Stimulated activated CD8-positive, alpha-beta memory T cell treated with anti-CD3 and anti-CD28 coated beads, Interleukin-2, amount 100 ng/mL, for 48 hours (primary cell): ENCODE measurements around the gene LAMC2.

Experiments
- DNase-seq, 2 donors: peaks; one replicate each; pipeline ENCODE4 v3.0.0-alpha.2; 2020; ENCODE audit warnings: low read depth in 2 of 2

Gene LAMC2

GRCh38 chr1:183168308-183168707 lies 17.8 kb upstream of the LAMC2 start:
- DNase-seq = no peak

GRCh38 chr1:183173828-183174227 lies 12.2 kb upstream of the LAMC2 start:
- DNase-seq = no peak

- DNase-seq = no peak
These were observed 10.4 kb upstream of the LAMC2 start for GRCh38 chr1:183175631-183176030.

- no peak for DNase-seq
These were observed 7.5 kb upstream of the LAMC2 start for GRCh38 chr1:183178545-183178944.

DNA sequence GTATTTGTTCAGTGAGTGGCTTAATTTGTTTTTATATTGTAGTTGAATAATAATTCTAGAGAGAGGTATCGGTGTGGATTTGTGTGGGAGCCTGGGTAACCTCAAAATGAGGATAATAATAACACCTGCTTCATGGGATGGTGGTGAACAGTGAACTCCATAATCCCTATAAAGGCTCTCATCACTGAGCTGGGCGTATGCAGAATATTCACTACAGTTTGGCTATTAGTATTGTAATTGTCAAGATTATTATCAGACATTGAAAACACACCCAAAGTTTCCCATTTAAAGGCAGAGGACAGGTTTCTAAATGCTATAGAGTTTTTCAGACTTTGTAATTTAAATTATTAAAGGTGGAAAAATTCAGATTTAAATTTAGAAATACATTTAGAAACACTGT lies 7.0 kb upstream of the LAMC2 start:
- DNase-seq = no peak

- DNase-seq = no peak
These were observed 5.8 kb upstream of the LAMC2 start for GRCh38 chr1:183180218-183180617.

DNA sequence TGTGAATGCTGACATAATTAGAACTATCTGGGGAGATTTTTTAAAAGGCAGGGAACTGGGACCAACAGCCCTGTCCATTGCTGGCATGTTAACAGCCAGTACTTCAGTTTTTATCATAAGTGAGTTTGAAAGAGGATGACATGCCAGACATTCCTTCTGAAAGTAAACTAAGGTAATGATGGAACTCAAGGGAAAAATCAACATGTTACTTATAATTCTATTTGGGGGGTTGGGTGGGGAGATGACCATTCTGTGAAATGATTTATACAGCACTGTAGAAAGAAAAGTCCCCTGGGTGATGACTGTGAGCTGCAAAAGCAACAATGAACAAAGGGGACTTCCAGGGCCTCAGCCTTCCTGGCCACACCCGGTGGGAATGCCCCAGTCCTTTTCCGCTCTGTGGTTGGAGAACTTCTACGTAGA lies 5.4 kb upstream of the LAMC2 start:
- DNase-seq = no peak

- DNase-seq = no peak
These were observed 777 bp downstream of the LAMC2 start for GRCh38 chr1:183186841-183187240.

- no peak for DNase-seq
These were observed 2.2 kb downstream of the LAMC2 start for GRCh38 chr1:183188240-183188639.

DNA sequence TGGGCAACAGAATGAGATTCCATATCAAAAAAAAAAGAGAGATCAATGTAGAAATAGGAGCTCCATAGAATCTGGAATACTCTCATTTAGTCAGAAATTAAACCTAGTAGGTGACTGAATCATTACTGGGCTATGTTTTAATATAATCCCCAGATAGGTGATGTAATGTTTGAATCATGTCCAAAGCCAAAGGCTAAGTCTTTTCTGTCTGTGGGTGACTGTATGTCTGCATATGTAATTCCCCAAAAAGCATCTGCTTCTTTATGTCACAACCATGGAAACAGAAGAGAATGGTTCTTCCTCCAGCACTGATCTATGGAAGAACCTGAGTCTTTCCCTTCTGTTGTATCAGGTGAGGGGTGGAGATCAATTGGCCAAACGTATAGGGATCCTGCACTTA lies 5.8 kb downstream of the LAMC2 start:
- DNase-seq = no peak

DNA sequence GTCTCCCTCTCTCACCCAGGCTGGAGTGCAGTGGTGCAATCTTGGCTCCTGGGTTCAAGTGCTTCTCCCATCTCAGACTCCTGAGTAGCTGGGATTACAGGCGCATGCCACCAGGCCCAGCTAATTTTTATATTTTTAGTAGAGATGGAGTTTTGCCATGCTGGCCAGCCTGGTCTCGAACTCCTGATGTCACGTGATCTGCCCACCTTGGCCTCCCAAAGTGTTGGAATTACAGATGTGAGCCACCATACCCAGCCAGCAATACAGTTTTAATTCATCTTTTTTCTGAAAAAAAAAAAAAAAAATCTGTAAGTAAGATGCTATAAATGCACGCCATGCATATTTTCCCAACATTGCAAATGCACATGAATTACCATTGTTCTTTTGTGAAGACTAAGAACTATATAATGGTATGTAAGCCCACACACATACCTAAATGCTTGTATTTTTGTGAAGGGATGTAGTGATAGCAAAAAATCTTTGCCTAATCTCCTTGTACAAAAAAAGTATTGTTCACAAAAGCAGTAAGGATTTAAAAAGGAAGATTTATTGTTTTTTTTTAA lies 8.0 kb downstream of the LAMC2 start:
- DNase-seq = no peak

- DNase-seq = no peak
These were observed 8.6 kb downstream of the LAMC2 start for GRCh38 chr1:183194527-183195141.

DNA sequence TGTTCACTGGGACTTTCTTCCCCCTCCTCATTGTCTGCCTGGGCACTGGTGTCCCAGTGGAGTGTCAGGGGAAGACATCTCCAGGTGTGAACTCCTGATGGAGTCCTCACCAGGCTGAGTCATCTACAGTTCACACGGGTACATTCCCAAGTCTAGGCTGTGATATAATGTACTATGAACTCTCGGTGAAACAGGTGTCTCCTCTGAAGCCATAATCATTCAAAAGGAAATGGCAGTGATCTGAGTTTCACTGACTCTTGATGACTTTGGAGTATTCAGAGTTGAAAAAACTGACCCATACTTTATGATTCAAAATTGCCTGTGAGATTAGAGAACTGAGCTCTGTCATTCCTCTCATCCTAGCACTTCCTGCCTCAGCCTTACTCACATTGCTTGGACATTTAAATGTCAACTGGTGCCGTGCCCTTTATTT lies 9.1 kb downstream of the LAMC2 start:
- DNase-seq = no peak

- no peak for DNase-seq
These were observed 11.7 kb downstream of the LAMC2 start for GRCh38 chr1:183197762-183198161.

DNA sequence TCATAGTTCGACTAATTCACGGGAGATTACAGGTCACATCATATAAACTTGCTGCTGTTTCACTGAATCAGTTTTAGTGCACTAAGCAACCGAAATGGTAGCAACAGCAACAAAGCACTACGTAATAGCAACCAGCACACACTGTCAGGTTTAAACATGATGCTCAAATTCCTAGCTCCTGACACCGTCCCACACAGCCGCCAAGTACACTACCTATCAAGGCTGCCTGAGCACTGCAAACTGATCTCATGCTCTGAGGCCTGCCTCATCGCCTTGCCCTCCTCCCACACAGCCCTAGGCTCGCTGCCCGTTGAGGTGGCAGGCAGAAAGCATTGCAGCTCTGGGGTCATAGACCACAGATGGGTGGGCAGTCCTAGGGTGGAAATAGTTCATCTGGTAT lies 12.4 kb downstream of the LAMC2 start:
- no peak for DNase-seq

GRCh38 chr1:183199304-183199703 lies 13.2 kb downstream of the LAMC2 start:
- DNase-seq = no peak

DNA sequence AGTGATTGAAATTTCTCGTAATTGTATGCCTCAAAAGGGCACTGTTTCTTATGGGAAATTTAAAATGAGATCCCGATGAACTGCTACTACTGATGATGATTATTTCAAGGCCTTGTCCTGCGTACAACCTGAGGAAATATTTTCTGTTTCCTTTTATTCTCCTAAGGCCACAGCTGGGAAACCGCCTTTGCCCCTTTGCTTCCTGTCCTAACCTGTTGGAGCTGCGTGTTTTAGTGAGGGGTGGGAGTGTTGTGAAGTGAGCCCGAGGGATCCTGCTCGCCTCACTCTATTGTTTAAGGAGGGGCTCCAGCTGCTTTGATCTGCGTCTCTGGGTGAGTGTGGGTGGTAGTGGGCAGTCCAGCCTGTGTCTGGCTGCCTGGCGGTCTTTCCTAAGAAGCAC lies 14.4 kb downstream of the LAMC2 start:
- DNase-seq = no peak

- DNase-seq = no peak
These were observed 17.0 kb downstream of the LAMC2 start for GRCh38 chr1:183203094-183203493.

GRCh38 chr1:183205196-183205781 lies 19.2 kb downstream of the LAMC2 start:
- no peak for DNase-seq

DNA sequence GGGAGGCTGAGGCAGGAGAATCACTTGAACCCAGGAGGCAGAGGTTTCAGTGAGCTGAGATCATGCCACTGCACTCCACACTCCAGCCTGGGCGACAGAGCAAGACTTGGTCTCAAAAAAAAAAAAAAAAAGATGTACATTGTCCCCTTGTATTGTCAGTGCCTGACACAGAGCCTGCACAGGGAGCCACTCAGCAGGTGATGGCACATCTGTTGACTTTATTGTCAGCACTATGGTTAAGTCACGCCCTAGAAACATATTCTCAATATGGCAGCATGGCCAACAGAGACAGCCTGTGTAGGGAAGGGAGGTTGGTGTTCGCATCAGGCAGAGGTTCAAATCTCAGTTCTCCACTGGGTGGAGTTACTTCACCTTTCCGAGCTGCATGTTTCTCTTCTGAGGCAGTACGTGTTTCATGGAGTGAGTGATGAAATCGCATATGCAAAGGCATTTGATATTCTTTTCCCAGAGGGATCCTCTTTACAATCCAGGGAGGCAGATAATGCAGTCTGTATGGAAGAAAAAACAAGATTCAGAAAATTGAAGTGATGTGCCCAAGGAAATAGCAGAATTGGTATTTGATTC lies 20.6 kb downstream of the LAMC2 start:
- DNase-seq = no peak

GRCh38 chr1:183209533-183210158 lies 23.6 kb downstream of the LAMC2 start:
- DNase-seq = no peak

DNA sequence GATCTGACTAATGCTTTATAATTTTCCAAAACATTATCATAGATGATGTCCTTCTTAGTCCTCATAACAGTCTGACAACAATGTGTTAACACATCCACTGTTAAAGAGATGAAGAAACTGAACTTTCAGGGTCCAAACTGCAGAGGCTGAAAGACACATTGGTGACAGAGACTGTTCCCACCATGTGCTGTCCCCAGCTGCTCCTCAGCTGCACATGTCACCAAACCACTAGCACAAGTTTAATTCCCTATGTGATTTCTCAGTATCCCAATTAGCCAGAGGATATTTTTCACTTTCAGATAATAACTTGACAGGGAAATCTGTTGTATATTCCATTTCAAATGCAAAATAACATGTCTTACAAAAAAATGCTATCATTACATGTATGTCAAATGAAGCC lies 24.6 kb downstream of the LAMC2 start:
- DNase-seq = no peak

GRCh38 chr1:183212870-183213269 lies 26.8 kb downstream of the LAMC2 start:
- no peak for DNase-seq
